Right ventricle myocardium superior (tissue), 1 donor: ENCODE results near the gene PSMD13. TPM values are rescaled to one million over a fixed set of nuclear protein-coding genes. Genes with fewer than 3 reads are reported as not detected.

ENCODE experiments used
- ATAC-seq: fragments of 200-7000 bp; cut with Tn5 transposase; one replicate; pipeline ENCODE4 v1.9.1; 2020; ENCODE audit warnings: mild to moderate bottlenecking; ENCODE audit not compliant: poor library complexity
- DNase-seq: peaks from one replicate; pipeline ENCODE4 v3.0.0-alpha.2; 2020
- intact Hi-C: fragments of 100-400 bp; cut with DNase I; formaldehyde crosslinking; loops from one replicate; pipeline ENCODE4 v1.11.2; 2022
- total RNA-seq: library from RNA; stranded (reverse); fragmentation: NEBNext Ultra II Directional; extraction: Animal tissue kit (Norgen Biotek cat#: 25700); gene quantifications from one replicate; pipeline ENCODE4 v1.2.1, GENCODE V29; 2021
- donor health status: DM: no; HTN: yes; CAD: no; lungs with severe emphysema.

The PSMD13 gene
- total RNA-seq, 1 donor from 2014 or later: 93.4 TPM

- DNase-seq (peak; percentile 41), ATAC-seq (no peak)
- intact Hi-C loops: no loop called here
Measured at GRCh38 chr11:291281-292210, 54.8 kb downstream of the PSMD13 start.

- DNase-seq (peak; percentile 30), ATAC-seq (no peak)
- intact Hi-C loops: no loop called here
Measured at GRCh38 chr11:292211-293121, 55.7 kb downstream of the PSMD13 start.

GRCh38 chr11:293271-293851 is 56.6 kb downstream of the PSMD13 start:
- peak; percentile 22 for DNase-seq
- intact Hi-C loops: no loop called here
- no peak for ATAC-seq

- DNase-seq (peak; percentile 40), ATAC-seq (no peak)
- intact Hi-C loops: no loop called here
Measured at GRCh38 chr11:293852-294661, 57.3 kb downstream of the PSMD13 start.

- peak; percentile 30 for DNase-seq
- intact Hi-C loops: no loop called here
- ATAC-seq: no peak
Measured at GRCh38 chr11:294780-295179, 58.0 kb downstream of the PSMD13 start.

GRCh38 chr11:295351-296170 is 58.8 kb downstream of the PSMD13 start:
- intact Hi-C loops: no loop called here

GRCh38 chr11:296171-297050 is 59.6 kb downstream of the PSMD13 start:
- DNase-seq (peak; percentile 30), ATAC-seq (no peak)
- intact Hi-C loops: no loop called here

More at GRCh38 chr11:295351-296170, 58.8 kb downstream of the PSMD13 start:
- ATAC-seq (no peak), DNase-seq (peak; percentile 29)

GRCh38 chr11:297051-297585 is 60.3 kb downstream of the PSMD13 start:
- DNase-seq: peak; percentile 37
- no peak for ATAC-seq
- intact Hi-C loops: no loop called here

GRCh38 chr11:297586-298405 is 61.0 kb downstream of the PSMD13 start:
- ATAC-seq (peak; percentile 50), DNase-seq (peak; percentile 65)
- intact Hi-C loops: no loop called here

GRCh38 chr11:298406-299065 is 61.8 kb downstream of the PSMD13 start:
- DNase-seq: peak; percentile 41
- ATAC-seq: no peak
- intact Hi-C loops: no loop called here

GRCh38 chr11:299081-299891 is 62.5 kb downstream of the PSMD13 start, which contains the start of gene IFITM5:
Gene IFITM5, minus strand, starts transcription at chr11:299526. Its CDS starts 36 bp downstream, at chr11:299490.
- intact Hi-C loops: no loop called here
- ATAC-seq (no peak), DNase-seq (peak; percentile 35)

GRCh38 chr11:299951-300735 is 63.4 kb downstream of the PSMD13 start:
- peak; percentile 43 for DNase-seq
- ATAC-seq: no peak
- intact Hi-C loops: loop anchor here (5.0 kb wide), 1 partner anchor 62 kb away; no protein-coding TSS in a partner anchor
